Fibroblast of lung (primary cell): Measurements from ENCODE around the gene RPS21. TPM values are rescaled to one million over a fixed set of nuclear protein-coding genes. Genes with fewer than 3 reads are reported as not detected.

Experiments used
- DNase-seq, 2 donors: peaks; one replicate each; pipeline versions ENCODE4 v3.0.0 to v3.0.0-alpha.2; 2010; ENCODE audit warnings: low read depth in 2 of 2
- H2AFZ ChIP-seq: 2 replicates; pipeline ENCODE4 v1.5.1; 2012; ENCODE audit warnings: low read length, control low read depth, inconsistent platforms
- H3K27ac ChIP-seq: 2 replicates; pipeline ENCODE4 v1.5.1; 2011; ENCODE audit warnings: low read length, control low read depth; ENCODE audit not compliant: insufficient read depth
- H3K27me3 ChIP-seq: 2 replicates; pipeline ENCODE4 v1.5.1; 2011; ENCODE audit warnings: mild to moderate bottlenecking, low read length; ENCODE audit not compliant: control insufficient read depth, insufficient read depth
- H3K36me3 ChIP-seq: 2 replicates; pipeline ENCODE4 v1.5.1; 2011; ENCODE audit warnings: low read length; ENCODE audit not compliant: control insufficient read depth, insufficient read depth
- H3K4me1 ChIP-seq: 2 replicates; pipeline ENCODE4 v1.5.1; 2011; ENCODE audit warnings: low read length; ENCODE audit not compliant: control insufficient read depth, insufficient read depth; ENCODE audit errors: extremely low read depth
- H3K4me2 ChIP-seq: 2 replicates; pipeline ENCODE4 v1.5.1; 2011; ENCODE audit warnings: low read length, control low read depth; ENCODE audit not compliant: insufficient read depth; ENCODE audit errors: extremely low read depth
- H3K4me3 ChIP-seq, 4 experiments: fragments of 200-600 bp in 1 of 4; sonication (generic) in 1 of 4; replicated peaks in 1 of 4; 2 replicates each; pipeline ENCODE4 v1.5.1; 2011 to 2016; ENCODE audit warnings: low read length in 4 of 4, low read depth in 3 of 4, mild to moderate bottlenecking in 3 of 4, control low read depth in 2 of 4, inconsistent platforms in 1 of 4, mixed read lengths in 1 of 4; ENCODE audit not compliant: insufficient read depth in 1 of 4; ENCODE audit errors: control extremely low read depth in 1 of 4
- H3K79me2 ChIP-seq: 2 replicates; pipeline ENCODE4 v1.5.1; 2012; ENCODE audit warnings: mild to moderate bottlenecking, low read length, inconsistent platforms; ENCODE audit not compliant: control insufficient read depth, insufficient read depth
- H3K9ac ChIP-seq: 2 replicates; pipeline ENCODE4 v1.5.1; 2011; ENCODE audit warnings: mild to moderate bottlenecking, low read length, control low read depth; ENCODE audit not compliant: insufficient read depth
- H3K9me3 ChIP-seq: 2 replicates; pipeline ENCODE4 v1.5.1; 2012; ENCODE audit warnings: low read depth, low read length; ENCODE audit not compliant: control insufficient read depth, insufficient read depth
- H4K20me1 ChIP-seq: 2 replicates; pipeline ENCODE4 v1.5.1; 2011; ENCODE audit warnings: low read length; ENCODE audit not compliant: control insufficient read depth, insufficient read depth; ENCODE audit errors: extremely low read depth
- CTCF ChIP-seq, 2 donors: IDR thresholded peaks in 1 of 2; conservative IDR thresholded peaks in 1 of 2; 1 replicate in 1 of 2; 2 replicates in 1 of 2; pipeline ENCODE4 v1.5.1; 2011 to 2012; ENCODE audit warnings: low read length in 2 of 2, control low read depth in 1 of 2, inconsistent platforms in 1 of 2, low read depth in 1 of 2, mild to moderate bottlenecking in 1 of 2
- EZH2 ChIP-seq: IDR thresholded peaks from 2 replicates; pipeline ENCODE4 v1.5.1; 2012; ENCODE audit warnings: low read length, control low read depth, mild to moderate bottlenecking; ENCODE audit errors: missing control alignments
- polyA plus RNA-seq, 2 donors: library from polyadenylated mRNA; depleted of rRNA in 1 of 2; stranded (reverse) in 1 of 2; unstranded in 1 of 2; fragments of >200 nt; gene quantifications; 2 replicates each; pipeline ENCODE4 v1.2.1, GENCODE V29; 2011 to 2012; ENCODE audit warnings: missing spikeins in 1 of 2
- total RNA-seq: library from RNA; depleted of rRNA; stranded (reverse); fragments of >200 nt; gene quantifications from 2 replicates; pipeline ENCODE4 v1.2.1, GENCODE V29; 2014

Gene RPS21
- total and polyA plus RNA-seq, 2 donors (not counting 1 experiment from before 2014, with no cell fraction given) = 867 to 2,081 TPM

- TF ChIP-seq CTCF (conservative IDR thresholded peaks at IDR 0.05 in 1 of 2, IDR thresholded peaks at IDR 0.05 in 1 of 2; ENCODE audit: low read depth in 1 of 2, low read length in 2 of 2) (peak; percentile 45 to 49), EZH2 (no peak)
- no peaks in the 10 kb centered on the region for H3K79me2 ChIP-seq
- DNase-seq = peak; percentile 49 to 52
- H3K27me3 ChIP-seq = no peaks in the 10 kb centered on the region
- H3K9ac ChIP-seq = no peak overlapping the region
- H3K9me3 ChIP-seq = no peaks in the 10 kb centered on the region
- H3K36me3 ChIP-seq = no peaks in the 10 kb centered on the region
- no peak overlapping the region for H3K4me2 ChIP-seq
- H2AFZ ChIP-seq = no peak overlapping the region
- peaks cover 29% of the 10 kb centered on the region for H3K4me1 ChIP-seq
- no peak overlapping the region for H3K4me3 ChIP-seq
- no peaks in the 10 kb centered on the region for H4K20me1 ChIP-seq
- H3K27ac ChIP-seq = no peak overlapping the region
Measured at GRCh38 chr20:62376112-62377063, 10.5 kb upstream of the RPS21 start.

- no peaks in the 10 kb centered on the region for H3K9me3 ChIP-seq
- H3K4me1 ChIP-seq = peaks cover 29% of the 10 kb centered on the region
- no peak overlapping the region for H3K9ac ChIP-seq
- no peaks in the 10 kb centered on the region for H3K79me2 ChIP-seq
- H3K27ac ChIP-seq = no peak overlapping the region
- H3K4me2 ChIP-seq = no peak overlapping the region
- H3K4me3 ChIP-seq = no peak overlapping the region
- peaks cover 5% of the 10 kb centered on the region for H3K36me3 ChIP-seq
- no peak overlapping the region for H2AFZ ChIP-seq
- H4K20me1 ChIP-seq = no peaks in the 10 kb centered on the region
- no peaks in the 10 kb centered on the region for H3K27me3 ChIP-seq
- TF ChIP-seq EZH2 (no peak), CTCF (conservative IDR thresholded peaks at IDR 0.05 in 1 of 2, IDR thresholded peaks at IDR 0.05 in 1 of 2; ENCODE audit: low read depth in 1 of 2, low read length in 2 of 2) (no peak)
- DNase-seq = no peak
Measured at GRCh38 chr20:62377064-62377461, 9.8 kb upstream of the RPS21 start.

GRCh38 chr20:62377615-62378178 is 9.2 kb upstream of the RPS21 start:
- H3K9me3 ChIP-seq = no peaks in the 10 kb centered on the region
- H3K36me3 ChIP-seq = peaks cover 9% of the 10 kb centered on the region
- H3K27me3 ChIP-seq = no peaks in the 10 kb centered on the region
- peaks cover 29% of the 10 kb centered on the region for H3K4me1 ChIP-seq
- H3K27ac ChIP-seq = no peak overlapping the region
- no peaks in the 10 kb centered on the region for H4K20me1 ChIP-seq
- no peak overlapping the region for H3K4me3 ChIP-seq
- DNase-seq = no peak
- no peak overlapping the region for H3K9ac ChIP-seq
- no peak overlapping the region for H2AFZ ChIP-seq
- TF ChIP-seq EZH2 = no peak
- no peak for TF ChIP-seq CTCF (conservative IDR thresholded peaks at IDR 0.05 in 1 of 2, IDR thresholded peaks at IDR 0.05 in 1 of 2; ENCODE audit: low read depth in 1 of 2, low read length in 2 of 2)
- no peak overlapping the region for H3K4me2 ChIP-seq
- no peaks in the 10 kb centered on the region for H3K79me2 ChIP-seq
